WERI-Rb-1 (cell line): Measurements from ENCODE around the gene NHLRC4.
A peak's percentile ranks its signal among the peaks of the same experiment; 100 is the strongest.

Source experiments
- DNase-seq: peaks from one replicate; pipeline ENCODE4 v3.0.0-alpha.2; 2020
- H3K27ac ChIP-seq: fragments of 250-450 bp; sonication (Bioruptor Pico); 2 replicates; pipeline ENCODE4 v1.5.1; 2020; ENCODE audit warnings: mild to moderate bottlenecking, moderate library complexity
- H3K27me3 ChIP-seq: fragments of 250-450 bp; sonication (Bioruptor Pico); 2 replicates; pipeline ENCODE4 v1.5.1; 2021; ENCODE audit warnings: mild to moderate bottlenecking, low read depth, moderate library complexity; ENCODE audit not compliant: insufficient read depth, severe bottlenecking
- H3K36me3 ChIP-seq: fragments of 250-450 bp; sonication (Bioruptor Pico); 2 replicates; pipeline ENCODE4 v1.5.1; 2020; ENCODE audit warnings: mild to moderate bottlenecking, moderate library complexity
- H3K4me3 ChIP-seq: 2 replicates; pipeline ENCODE4 v1.5.1; 2011; ENCODE audit warnings: low read depth, mild to moderate bottlenecking, control low read depth, low read length
- H3K9me3 ChIP-seq: fragments of 250-450 bp; sonication (Bioruptor Pico); 2 replicates; pipeline ENCODE4 v1.5.1; 2021; ENCODE audit warnings: mild to moderate bottlenecking, moderate library complexity; ENCODE audit not compliant: severe bottlenecking
- TF ChIP-seq, protein P1 (sequence below): IDR thresholded peaks from 2 replicates; pipeline ENCODE4 v1.5.1; 2011; ENCODE audit warnings: low read depth, mild to moderate bottlenecking, control low read depth, inconsistent platforms, low read length

The NHLRC4 gene

DNA sequence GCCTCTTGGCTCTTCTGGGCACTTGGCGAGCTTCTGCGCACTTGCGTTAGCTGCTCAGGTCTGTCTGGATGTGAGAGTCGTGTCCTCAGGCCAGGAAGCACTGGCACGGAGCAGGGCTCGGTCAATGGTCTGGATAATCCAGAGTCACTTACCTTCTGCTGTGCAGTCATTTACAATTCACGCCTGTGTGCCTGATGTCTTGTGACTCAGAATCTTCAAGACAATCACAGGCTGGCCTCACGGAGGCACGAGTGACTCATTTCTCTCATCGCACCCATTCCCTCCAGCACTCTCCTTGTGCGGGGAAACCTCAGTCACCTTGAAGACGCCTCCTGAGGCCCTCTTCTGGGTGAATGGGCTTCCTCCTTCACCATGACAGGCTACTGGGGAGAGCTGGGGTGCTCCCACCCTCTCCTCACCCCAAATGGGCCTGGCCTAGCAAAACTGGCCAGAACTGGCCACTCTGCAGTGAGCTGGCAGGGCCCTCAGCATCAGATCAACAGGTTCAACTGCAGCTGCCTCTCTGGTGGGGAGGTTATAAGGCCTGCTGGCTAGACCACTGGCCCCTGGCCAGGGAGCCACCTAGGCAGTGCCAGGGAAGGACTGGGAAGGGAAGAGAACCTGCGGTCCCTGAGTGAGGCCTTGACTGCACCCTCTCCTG is 41.2 kb upstream of the NHLRC4 start:
- H3K36me3 ChIP-seq, result peaks cover 25% of the 10 kb centered on the region
- TF ChIP-seq, protein P1, sequence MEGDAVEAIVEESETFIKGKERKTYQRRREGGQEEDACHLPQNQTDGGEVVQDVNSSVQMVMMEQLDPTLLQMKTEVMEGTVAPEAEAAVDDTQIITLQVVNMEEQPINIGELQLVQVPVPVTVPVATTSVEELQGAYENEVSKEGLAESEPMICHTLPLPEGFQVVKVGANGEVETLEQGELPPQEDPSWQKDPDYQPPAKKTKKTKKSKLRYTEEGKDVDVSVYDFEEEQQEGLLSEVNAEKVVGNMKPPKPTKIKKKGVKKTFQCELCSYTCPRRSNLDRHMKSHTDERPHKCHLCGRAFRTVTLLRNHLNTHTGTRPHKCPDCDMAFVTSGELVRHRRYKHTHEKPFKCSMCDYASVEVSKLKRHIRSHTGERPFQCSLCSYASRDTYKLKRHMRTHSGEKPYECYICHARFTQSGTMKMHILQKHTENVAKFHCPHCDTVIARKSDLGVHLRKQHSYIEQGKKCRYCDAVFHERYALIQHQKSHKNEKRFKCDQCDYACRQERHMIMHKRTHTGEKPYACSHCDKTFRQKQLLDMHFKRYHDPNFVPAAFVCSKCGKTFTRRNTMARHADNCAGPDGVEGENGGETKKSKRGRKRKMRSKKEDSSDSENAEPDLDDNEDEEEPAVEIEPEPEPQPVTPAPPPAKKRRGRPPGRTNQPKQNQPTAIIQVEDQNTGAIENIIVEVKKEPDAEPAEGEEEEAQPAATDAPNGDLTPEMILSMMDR, result no peak
- no peaks in the 10 kb centered on the region for H3K9me3 ChIP-seq
- peak overlapping the region; percentile 86; the same call in 1 of the 2 replicates for H3K4me3 ChIP-seq
- DNase-seq, result no peak
- H3K27ac ChIP-seq, result no peak overlapping the region; the same call in 1 of the 2 replicates
- H3K27me3 ChIP-seq, result no peaks in the 10 kb centered on the region

DNA sequence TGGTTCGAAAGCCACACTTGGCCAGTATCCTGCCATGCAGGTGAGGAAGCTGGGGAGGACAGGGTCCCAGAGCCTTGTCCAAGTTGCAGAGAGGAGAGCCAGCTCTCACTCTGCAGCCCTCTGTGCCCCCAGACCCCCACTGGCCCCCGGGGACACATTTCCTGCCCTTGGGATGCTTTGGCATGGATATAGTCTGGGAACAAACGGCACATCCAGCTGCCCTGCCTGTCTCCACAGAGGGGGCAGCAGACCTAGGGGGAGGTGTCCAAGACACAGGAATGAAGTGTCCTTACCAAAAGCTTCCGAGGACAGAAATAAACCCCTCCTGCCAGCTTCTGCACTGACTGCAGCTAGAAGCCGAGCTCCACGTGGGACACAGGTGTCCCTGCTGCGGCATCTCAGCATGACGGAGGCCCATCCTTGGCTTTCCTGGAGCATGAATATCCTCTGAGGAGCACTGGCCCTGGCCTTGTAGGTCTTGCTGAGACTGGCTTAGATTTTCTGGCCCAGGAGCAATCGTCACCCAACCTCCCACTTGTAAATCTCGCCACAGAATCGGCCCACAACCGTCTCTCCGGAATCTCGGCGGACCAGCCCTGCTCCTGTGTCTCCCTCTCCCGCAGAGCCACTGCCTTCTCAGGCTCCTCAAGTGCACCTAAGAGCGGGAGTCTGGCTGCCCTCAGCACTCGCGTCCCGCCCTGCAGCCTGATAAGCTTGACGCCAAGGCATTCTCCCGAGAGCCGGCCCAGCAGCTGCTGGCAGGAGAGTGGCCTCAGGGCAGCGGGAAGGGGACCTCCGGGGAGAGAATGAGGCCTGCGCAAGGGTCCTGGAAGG is 40.4 kb upstream of the NHLRC4 start:
- peak; percentile 56 for DNase-seq
- H3K9me3 ChIP-seq, result no peaks in the 10 kb centered on the region
- peaks cover 21% of the 10 kb centered on the region for H3K36me3 ChIP-seq
- H3K27me3 ChIP-seq, result no peaks in the 10 kb centered on the region
- TF ChIP-seq, protein P1, result no peak
- H3K4me3 ChIP-seq, result peak overlapping the region; percentile 86
- H3K27ac ChIP-seq, result peak overlapping the region; percentile 90

DNA sequence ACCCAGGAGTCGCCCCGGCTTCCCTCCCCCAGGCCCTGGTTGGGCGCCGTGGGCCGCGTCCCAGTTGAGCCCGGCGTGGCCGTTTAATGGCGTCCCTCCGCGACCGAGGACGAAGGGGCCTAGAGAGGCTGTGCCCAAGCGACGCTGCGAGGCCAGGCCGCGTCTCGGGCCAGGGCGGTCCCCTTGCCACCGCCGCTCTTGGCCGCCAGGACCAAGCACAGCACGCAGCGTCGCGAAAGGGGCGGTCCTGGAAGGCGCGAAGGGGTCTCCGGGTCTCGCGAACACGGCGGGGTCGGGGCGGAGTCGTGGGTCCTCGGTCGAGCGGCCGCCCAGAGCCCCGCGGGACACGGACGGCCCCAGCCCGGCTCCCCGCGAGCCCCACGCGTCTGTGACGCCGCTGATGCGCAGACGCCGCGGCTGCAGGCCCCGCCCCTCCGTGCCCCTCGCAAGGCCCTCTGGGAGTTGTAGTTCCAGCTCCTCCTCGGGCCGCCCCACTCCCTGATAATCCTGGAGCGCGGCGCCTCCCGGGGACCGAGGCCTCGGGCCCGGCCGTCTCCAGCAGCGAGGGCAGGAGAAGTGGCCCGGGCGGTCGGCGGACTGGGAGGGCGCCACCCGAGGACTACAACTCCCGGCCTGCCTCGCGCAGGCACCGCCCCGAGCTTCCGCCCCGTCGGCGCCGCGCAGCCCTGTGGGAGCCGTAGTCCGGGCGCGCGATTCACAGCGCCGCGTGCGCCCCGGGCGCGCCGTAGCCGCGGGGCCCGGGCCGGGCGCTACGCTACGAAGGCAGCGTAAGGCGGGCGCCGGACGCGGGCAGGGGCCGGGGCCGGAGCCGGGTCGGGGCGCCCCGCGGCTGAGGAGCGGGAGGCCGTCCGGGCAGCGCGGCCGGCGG is 39.5 kb upstream of the NHLRC4 start, which contains the start of gene CAPN15:
TSS of gene CAPN15 (plus strand) at position 698 of the 889 bp plus-strand sequence. CDS start 19,127 bp downstream, outside the sequence.
- H3K27me3 ChIP-seq, result no peaks in the 10 kb centered on the region
- peak within 1 kb of the TSS; percentile 86 for H3K4me3 ChIP-seq
- peaks cover 21% of the 10 kb centered on the region for H3K36me3 ChIP-seq
- H3K27ac ChIP-seq, result peak within 1 kb of the TSS; percentile 90
- peak; percentile 93 for DNase-seq
- no peaks in the 10 kb centered on the region for H3K9me3 ChIP-seq
- TF ChIP-seq, protein P1, result no peak

DNA sequence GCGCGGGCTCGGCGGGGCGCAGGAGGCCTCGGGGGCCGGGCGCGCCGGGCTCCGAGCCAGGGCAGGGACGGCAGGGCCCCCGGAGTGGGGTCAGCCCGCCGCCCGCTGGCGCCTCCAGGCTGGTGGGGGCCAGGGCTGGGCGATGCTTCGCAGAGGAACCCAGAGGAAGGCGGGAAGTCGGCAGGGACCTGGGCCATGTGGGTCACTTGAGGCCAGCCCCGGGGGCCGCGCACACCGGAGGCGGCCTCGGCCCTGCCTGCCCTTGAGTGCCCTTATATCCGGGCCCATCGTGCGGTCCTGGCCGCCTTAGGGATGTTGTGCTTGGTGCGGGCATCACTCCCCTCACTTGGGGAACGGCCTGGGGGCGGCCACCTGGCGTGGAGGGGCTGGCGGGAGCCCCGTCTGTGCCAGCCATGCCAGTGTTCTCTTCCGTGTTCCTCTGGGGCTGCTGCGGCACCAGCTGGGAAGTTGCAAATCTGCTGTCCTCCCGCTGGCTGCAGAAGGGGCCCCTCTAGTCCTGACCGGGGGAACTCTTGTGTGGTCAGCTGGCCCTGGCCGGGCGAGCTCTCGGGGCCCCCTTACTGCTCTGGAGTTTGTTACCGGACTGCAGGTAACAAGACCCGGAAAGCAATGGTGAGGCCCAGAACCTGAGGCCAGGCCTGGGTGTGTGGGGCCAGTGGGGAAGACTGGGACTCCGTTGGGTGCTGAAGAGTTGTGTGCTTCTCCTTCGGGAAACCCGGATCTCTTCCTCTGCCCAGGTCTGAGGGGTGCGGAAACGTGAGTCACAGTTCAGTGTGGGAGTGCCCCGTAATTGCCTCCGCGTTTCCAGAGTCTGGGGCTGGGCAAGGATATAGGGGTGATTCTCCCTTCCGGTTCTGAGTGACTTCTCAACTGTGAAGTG is 38.4 kb upstream of the NHLRC4 start:
- peak overlapping the region; percentile 78 for H3K4me3 ChIP-seq
- TF ChIP-seq, protein P1, result no peak
- DNase-seq, result peak; percentile 47

More for the DNA sequence above, 38.4 kb upstream of the NHLRC4 start:
- Histone ChIP-seq H3K36me3 (peaks cover 18% of the 10 kb centered on the region), H3K27ac (peak overlapping the region; percentile 78), H3K9me3 (no peaks in the 10 kb centered on the region), H3K27me3 (no peaks in the 10 kb centered on the region)
